Spinal cord (tissue), 10 donors: Measurements from ENCODE around the gene ARHGAP26. TPM values are rescaled to one million over a fixed set of nuclear protein-coding genes. Genes with fewer than 3 reads are reported as not detected.

ENCODE experiments used
- DNase-seq, 6 donors: peaks; one replicate each; pipeline versions ENCODE4 v3.0.0 to v3.0.0-alpha.2; 2013 to 2015; ENCODE audit warnings: low spot score in 6 of 6, low read depth in 4 of 6
- H3K27ac ChIP-seq: one replicate; pipeline ENCODE4 v1.5.1; 2013; ENCODE audit warnings: low read depth, low read length, control low read depth
- H3K27me3 ChIP-seq: one replicate; pipeline ENCODE4 v1.6.1; 2013; ENCODE audit warnings: low read length; ENCODE audit not compliant: control insufficient read depth, insufficient read depth
- H3K36me3 ChIP-seq: one replicate; pipeline ENCODE4 v1.6.1; 2013; ENCODE audit warnings: low read length; ENCODE audit not compliant: control insufficient read depth, insufficient read depth
- H3K4me1 ChIP-seq: one replicate; pipeline ENCODE4 v1.6.1; 2013; ENCODE audit warnings: low read length; ENCODE audit not compliant: control insufficient read depth, insufficient read depth
- H3K4me3 ChIP-seq: one replicate; pipeline ENCODE4 v1.5.1; 2013; ENCODE audit warnings: low read depth, low read length, control low read depth
- H3K9me3 ChIP-seq: one replicate; pipeline ENCODE4 v1.6.1; 2013; ENCODE audit warnings: low read length; ENCODE audit not compliant: control insufficient read depth, insufficient read depth
- WGBS: methylation state at CpG from one replicate; pipeline ENCODE4 v1.1.5; 2013; ENCODE audit warnings: missing lambda C conversion rate; ENCODE audit not compliant: insufficient coverage; 5-methylcytosine and 5-hydroxymethylcytosine counted together
- polyA plus RNA-seq, 2 donors: library from polyadenylated mRNA; unstranded; fragments of 120-200 nt; gene quantifications; one replicate each; pipeline ENCODE4 v1.2.1, GENCODE V29; 2013; ENCODE audit not compliant: insufficient read length in 2 of 2
- total RNA-seq, 2 donors: library from RNA; depleted of rRNA in 1 of 2; stranded (reverse); fragments of 120-200 nt in 1 of 2; fragments of >200 nt in 1 of 2; gene quantifications; one replicate each; pipeline versions ENCODE4 v1.2.3 to v1.2.4, GENCODE V29; 2013 to 2014
- donor health status: healthy.

Gene ARHGAP26
- total and polyA plus RNA-seq, 4 donors: 21.9 to 39.7 (median 22.4) TPM

GRCh38 chr5:143059976-143060765 lies 290.0 kb downstream of the ARHGAP26 start:
- Histone ChIP-seq H3K4me1 (peaks cover 4% of the 10 kb centered on the region), H3K36me3 (no peaks in the 10 kb centered on the region), H3K27ac (peak overlapping the region; percentile 18), H3K4me3 (no peak overlapping the region), H3K27me3 (no peaks in the 10 kb centered on the region), H3K9me3 (no peaks in the 10 kb centered on the region)
- DNase-seq: no peak
- WGBS: 89% methylated on average over 3 of the region's 3 CpGs

GRCh38 chr5:143061161-143061945 lies 291.2 kb downstream of the ARHGAP26 start:
- H3K9me3 ChIP-seq: no peaks in the 10 kb centered on the region
- no peak for DNase-seq
- H3K27ac ChIP-seq: no peak overlapping the region
- H3K36me3 ChIP-seq: no peaks in the 10 kb centered on the region
- no peaks in the 10 kb centered on the region for H3K27me3 ChIP-seq
- H3K4me3 ChIP-seq: no peak overlapping the region
- WGBS: 94% methylated on average over 2 of the region's 5 CpGs
- H3K4me1 ChIP-seq: peaks cover 4% of the 10 kb centered on the region

- no peaks in the 10 kb centered on the region for H3K27me3 ChIP-seq
- H3K27ac ChIP-seq: no peak overlapping the region
- no peaks in the 10 kb centered on the region for H3K36me3 ChIP-seq
- H3K9me3 ChIP-seq: no peaks in the 10 kb centered on the region
- H3K4me1 ChIP-seq: peaks cover 4% of the 10 kb centered on the region
- no peak for DNase-seq
- no peak overlapping the region for H3K4me3 ChIP-seq
Observed at GRCh38 chr5:143062379-143062778, 292.2 kb downstream of the ARHGAP26 start.

- no peaks in the 10 kb centered on the region for H3K9me3 ChIP-seq
- WGBS: 48% methylated on average over 7 of the region's 7 CpGs
- no peaks in the 10 kb centered on the region for H3K27me3 ChIP-seq
- no peaks in the 10 kb centered on the region for H3K36me3 ChIP-seq
- H3K27ac ChIP-seq: peak overlapping the region; percentile 42
- DNase-seq: peak in 1 of 6 donors; percentile 74
- no peak overlapping the region for H3K4me3 ChIP-seq
- H3K4me1 ChIP-seq: peaks cover 4% of the 10 kb centered on the region
Observed at GRCh38 chr5:143063175-143063970, 293.2 kb downstream of the ARHGAP26 start.

GRCh38 chr5:143064218-143064641 lies 294.1 kb downstream of the ARHGAP26 start:
- H3K27ac ChIP-seq: peak overlapping the region; percentile 60
- peaks cover 4% of the 10 kb centered on the region for H3K4me1 ChIP-seq
- no peaks in the 10 kb centered on the region for H3K36me3 ChIP-seq
- DNase-seq: peak in 1 of 6 donors; percentile 17
- WGBS: no CpG with 5 or more reads among the region's 5 CpGs
- H3K4me3 ChIP-seq: no peak overlapping the region
- no peaks in the 10 kb centered on the region for H3K27me3 ChIP-seq
- H3K9me3 ChIP-seq: no peaks in the 10 kb centered on the region

- peak overlapping the region; percentile 60 for H3K27ac ChIP-seq
- DNase-seq: peak in 1 of 6 donors; percentile 18
- no peaks in the 10 kb centered on the region for H3K36me3 ChIP-seq
- H3K27me3 ChIP-seq: no peaks in the 10 kb centered on the region
- H3K9me3 ChIP-seq: no peaks in the 10 kb centered on the region
- no CpG with 5 or more reads among the region's 2 CpGs for WGBS
- H3K4me1 ChIP-seq: peaks cover 4% of the 10 kb centered on the region
- no peak overlapping the region for H3K4me3 ChIP-seq
Observed at GRCh38 chr5:143064676-143065075, 294.5 kb downstream of the ARHGAP26 start.

- Histone ChIP-seq H3K36me3 (no peaks in the 10 kb centered on the region), H3K4me3 (no peak overlapping the region), H3K9me3 (no peaks in the 10 kb centered on the region), H3K27ac (peak overlapping the region; percentile 60), H3K4me1 (peaks cover 4% of the 10 kb centered on the region), H3K27me3 (no peaks in the 10 kb centered on the region)
- 91% methylated on average over 7 of the region's 10 CpGs for WGBS
- DNase-seq: no peak
Observed at GRCh38 chr5:143065185-143065965, 295.2 kb downstream of the ARHGAP26 start.

- 87% methylated on average over 2 of the region's 7 CpGs for WGBS
- H3K9me3 ChIP-seq: no peaks in the 10 kb centered on the region
- no peak for DNase-seq
- no peaks in the 10 kb centered on the region for H3K27me3 ChIP-seq
- H3K4me3 ChIP-seq: no peak overlapping the region
- peaks cover 4% of the 10 kb centered on the region for H3K4me1 ChIP-seq
- H3K27ac ChIP-seq: no peak overlapping the region
- H3K36me3 ChIP-seq: no peaks in the 10 kb centered on the region
Observed at GRCh38 chr5:143065996-143066522, 295.9 kb downstream of the ARHGAP26 start.
